Spleen (tissue), 11 donors: Measurements from ENCODE around the gene TRIM50. TPM values are rescaled to one million over a fixed set of nuclear protein-coding genes. Genes with fewer than 3 reads are reported as not detected.

Experiments used
- DNase-seq: peaks from one replicate; pipeline ENCODE4 v3.0.0-alpha.2; 2020
- H3K27ac ChIP-seq, 8 donors: fragments of 200-600 bp; sonication (generic) in 7 of 8; 1 replicate in 4 of 8; 2 replicates in 4 of 8; pipeline versions ENCODE4 v1.5.0 to v1.8.0; 2016 to 2021; ENCODE audit warnings: inconsistent platforms in 4 of 8, mild to moderate bottlenecking in 4 of 8, moderate library complexity in 1 of 8
- H3K27me3 ChIP-seq, 7 donors: fragments of 200-600 bp; sonication (generic) in 6 of 7; replicated peaks in 1 of 7; 1 replicate in 4 of 7; 2 replicates in 3 of 7; pipeline versions ENCODE4 v1.5.0 to v1.8.0; 2016 to 2021; ENCODE audit warnings: inconsistent platforms in 3 of 7, mild to moderate bottlenecking in 1 of 7
- H3K36me3 ChIP-seq, 6 donors: fragments of 200-600 bp; sonication (generic) in 5 of 6; 1 replicate in 4 of 6; 2 replicates in 2 of 6; pipeline versions ENCODE4 v1.5.0 to v1.8.0; 2016 to 2021; ENCODE audit warnings: inconsistent platforms in 2 of 6
- H3K4me1 ChIP-seq, 6 donors: fragments of 200-600 bp; sonication (generic) in 5 of 6; 1 replicate in 3 of 6; 2 replicates in 3 of 6; pipeline versions ENCODE4 v1.5.0 to v1.8.0; 2016 to 2021; ENCODE audit warnings: inconsistent platforms in 3 of 6
- H3K4me3 ChIP-seq, 8 donors: fragments of 200-600 bp; sonication (generic) in 7 of 8; 1 replicate in 4 of 8; 2 replicates in 4 of 8; pipeline versions ENCODE4 v1.5.0 to v1.8.0; 2016 to 2021; ENCODE audit warnings: inconsistent platforms in 4 of 8, mild to moderate bottlenecking in 4 of 8, moderate library complexity in 2 of 8
- H3K9me3 ChIP-seq, 8 donors: fragments of 200-600 bp; sonication (generic) in 7 of 8; 1 replicate in 4 of 8; 2 replicates in 4 of 8; pipeline versions ENCODE4 v1.5.0 to v1.8.0; 2016 to 2021; ENCODE audit warnings: inconsistent platforms in 4 of 8
- POLR2A ChIP-seq, 3 donors: fragments of 450-650 bp; IDR thresholded peaks; one replicate each; pipeline ENCODE4 v1.5.1; 2017; ENCODE audit warnings: antibody characterized with exemption in 3 of 3, mild to moderate bottlenecking in 1 of 3
- POLR2AphosphoS5 ChIP-seq, 3 donors: sonication (generic); formaldehyde crosslinking; IDR thresholded peaks; one replicate each; pipeline ENCODE4 v1.5.1; 2017; ENCODE audit warnings: antibody characterized with exemption in 3 of 3
- WGBS, 5 donors: extraction: QIAGEN DNeasy Blood & Tissue Kit in 3 of 5; methylation state at CpG; one replicate each; pipeline versions ENCODE4 v1.1.5 to v1.1.7; 2013 to 2018; 5-methylcytosine and 5-hydroxymethylcytosine counted together
- intact Hi-C: fragments of 100-400 bp; cut with DNase I; formaldehyde crosslinking; loops from one replicate; pipeline ENCODE4 v1.15.0; 2023; ENCODE audit warnings: low total_unique reads
- polyA plus RNA-seq, 3 donors: library from polyadenylated mRNA; stranded (reverse); fragments of 200-250 nt; gene quantifications; one replicate each; pipeline ENCODE4 v1.2.1, GENCODE V29; 2013
- total RNA-seq, 7 donors: library from RNA; depleted of rRNA in 3 of 7; stranded (reverse); fragments of >200 nt in 3 of 7; fragmentation: NEBNext Ultra II Directional in 4 of 7; extraction: Animal tissue kit (Norgen Biotek cat#: 25700) in 4 of 7; gene quantifications; one replicate each; pipeline versions ENCODE4 v1.1.0 to v1.2.1, GENCODE V29; 2016 to 2021
- TF ChIP-seq, protein P1 (sequence below), 11 experiments: fragments of 200-600 bp in 7 of 11; fragments of 450-650 bp in 4 of 11; sonication (generic) in 4 of 11; IDR thresholded peaks in 8 of 11; conservative IDR thresholded peaks in 3 of 11; 1 replicate in 7 of 11; 2 replicates in 4 of 11; pipeline versions ENCODE4 v1.4.0 to v1.8.0; 2016 to 2021; ENCODE audit warnings: antibody characterized with exemption in 11 of 11, inconsistent platforms in 4 of 11, mild to moderate bottlenecking in 1 of 11
- donor health status: healthy with polysubstance abuse.
- donor health status: DM: no; HTN: no; CAD: no; lungs with moderate emphysema.
- donor health status: DM: no; HTN: no; CAD: no.
- donor health status: Bipolar disorder and iron deficiency.
- donor health status: healthy.
- donor health status: DM: no; HTN: no; CAD: no.
- donor health status: DM: yes; HTN: yes; CAD: no.

Gene TRIM50
- total and polyA plus RNA-seq, 10 donors: 0.13 to 1.8 (median 0.32) TPM; not detected in 3

GRCh38 chr7:73342645-73343044 is 14.8 kb upstream of the TRIM50 start:
- no peak for TF ChIP-seq POLR2A (IDR thresholded peaks at IDR 0.05)
- no peak for TF ChIP-seq POLR2AphosphoS5 (IDR thresholded peaks at IDR 0.05)
- TF ChIP-seq, protein P1, sequence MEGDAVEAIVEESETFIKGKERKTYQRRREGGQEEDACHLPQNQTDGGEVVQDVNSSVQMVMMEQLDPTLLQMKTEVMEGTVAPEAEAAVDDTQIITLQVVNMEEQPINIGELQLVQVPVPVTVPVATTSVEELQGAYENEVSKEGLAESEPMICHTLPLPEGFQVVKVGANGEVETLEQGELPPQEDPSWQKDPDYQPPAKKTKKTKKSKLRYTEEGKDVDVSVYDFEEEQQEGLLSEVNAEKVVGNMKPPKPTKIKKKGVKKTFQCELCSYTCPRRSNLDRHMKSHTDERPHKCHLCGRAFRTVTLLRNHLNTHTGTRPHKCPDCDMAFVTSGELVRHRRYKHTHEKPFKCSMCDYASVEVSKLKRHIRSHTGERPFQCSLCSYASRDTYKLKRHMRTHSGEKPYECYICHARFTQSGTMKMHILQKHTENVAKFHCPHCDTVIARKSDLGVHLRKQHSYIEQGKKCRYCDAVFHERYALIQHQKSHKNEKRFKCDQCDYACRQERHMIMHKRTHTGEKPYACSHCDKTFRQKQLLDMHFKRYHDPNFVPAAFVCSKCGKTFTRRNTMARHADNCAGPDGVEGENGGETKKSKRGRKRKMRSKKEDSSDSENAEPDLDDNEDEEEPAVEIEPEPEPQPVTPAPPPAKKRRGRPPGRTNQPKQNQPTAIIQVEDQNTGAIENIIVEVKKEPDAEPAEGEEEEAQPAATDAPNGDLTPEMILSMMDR (IDR thresholded peaks at IDR 0.05 in 8 of 11, conservative IDR thresholded peaks at IDR 0.05 in 3 of 11): peak in 4 of 11 experiments; percentile 13 to 27 (median 17)
- peaks cover 0 to 20% (median 0%) of the 10 kb centered on the region in 7 donors for H3K27me3 ChIP-seq
- no peak overlapping the region for H3K4me3 ChIP-seq
- no peaks in the 10 kb centered on the region for H3K4me1 ChIP-seq
- H3K9me3 ChIP-seq: no peaks in the 10 kb centered on the region
- H3K36me3 ChIP-seq: no peaks in the 10 kb centered on the region
- peak; percentile 42 for DNase-seq
- intact Hi-C loops: no loop called here
- WGBS, 5 donors: 66 to 90% (median 68%) methylated on average over 8 of the region's 8 CpGs
- H3K27ac ChIP-seq: no peak overlapping the region

DNA sequence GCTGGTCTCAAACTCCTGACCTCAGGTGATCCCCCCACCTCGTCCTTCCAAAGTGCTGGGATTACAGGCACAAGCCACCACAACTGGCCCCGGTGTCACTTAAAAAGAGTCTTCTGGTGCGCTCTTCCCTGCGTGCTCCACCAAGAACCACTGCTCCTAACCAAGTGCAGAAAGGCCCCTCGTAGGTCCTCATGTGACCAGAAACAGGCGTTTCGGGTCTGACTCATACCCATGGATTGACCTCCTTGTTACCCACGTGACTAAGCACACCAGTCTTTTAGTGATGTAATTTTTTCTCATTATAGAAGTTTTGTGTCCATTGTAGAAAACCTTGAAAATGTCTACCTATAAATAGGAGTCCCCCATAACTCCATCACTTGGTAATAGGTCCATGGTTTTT is 14.0 kb upstream of the TRIM50 start:
- no peaks in the 10 kb centered on the region for H3K9me3 ChIP-seq
- WGBS, 5 donors: 59 to 82% (median 75%) methylated on average over 8 of the region's 8 CpGs
- intact Hi-C loops: no loop called here
- DNase-seq: peak; percentile 11
- H3K27ac ChIP-seq: no peak overlapping the region
- H3K27me3 ChIP-seq: peaks cover 0 to 20% (median 0%) of the 10 kb centered on the region in 7 donors
- no peak overlapping the region for H3K4me3 ChIP-seq
- H3K36me3 ChIP-seq: no peaks in the 10 kb centered on the region
- H3K4me1 ChIP-seq: no peaks in the 10 kb centered on the region
- no peak for TF ChIP-seq POLR2AphosphoS5 (IDR thresholded peaks at IDR 0.05)
- TF ChIP-seq, protein P1 (IDR thresholded peaks at IDR 0.05 in 8 of 11, conservative IDR thresholded peaks at IDR 0.05 in 3 of 11): no peak
- TF ChIP-seq POLR2A (IDR thresholded peaks at IDR 0.05): no peak

DNA sequence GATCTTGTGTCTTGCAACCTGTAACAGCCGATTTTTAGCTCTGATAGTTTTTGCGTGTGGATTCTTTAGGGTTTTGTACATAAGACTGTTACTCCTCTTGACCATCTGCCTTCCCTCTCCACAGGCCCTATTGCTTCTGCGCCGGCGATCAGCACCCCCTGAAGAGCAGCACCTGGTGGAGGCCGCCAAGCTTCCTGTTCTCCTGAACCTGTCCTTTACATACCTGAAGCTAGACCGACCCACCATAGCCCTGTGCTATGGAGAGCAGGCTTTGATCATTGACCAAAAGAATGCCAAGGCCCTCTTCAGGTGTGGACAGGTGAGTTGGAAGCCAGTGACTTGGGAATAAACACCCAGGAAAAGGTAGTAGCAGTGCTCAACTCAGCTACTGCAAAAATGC is 12.6 kb upstream of the TRIM50 start:
- WGBS, 5 donors: 83 to 94% (median 87%) methylated on average over 7 of the region's 7 CpGs
- Histone ChIP-seq H3K9me3 (no peaks in the 10 kb centered on the region), H3K4me1 (no peaks in the 10 kb centered on the region), H3K27ac (no peak overlapping the region), H3K36me3 (no peaks in the 10 kb centered on the region), H3K27me3 (peaks cover 0 to 20% (median 0%) of the 10 kb centered on the region in 7 donors), H3K4me3 (no peak overlapping the region)
- TF ChIP-seq, protein P1 (IDR thresholded peaks at IDR 0.05 in 8 of 11, conservative IDR thresholded peaks at IDR 0.05 in 3 of 11): no peak
- TF ChIP-seq POLR2A (IDR thresholded peaks at IDR 0.05): no peak
- TF ChIP-seq POLR2AphosphoS5 (IDR thresholded peaks at IDR 0.05): no peak
- DNase-seq: peak; percentile 22
- intact Hi-C loops: no loop called here

- TF ChIP-seq POLR2A (IDR thresholded peaks at IDR 0.05) (no peak), POLR2AphosphoS5 (IDR thresholded peaks at IDR 0.05) (no peak)
- TF ChIP-seq, protein P1 (IDR thresholded peaks at IDR 0.05 in 8 of 11, conservative IDR thresholded peaks at IDR 0.05 in 3 of 11): no peak
- no peak for DNase-seq
Observed at GRCh38 chr7:73338321-73338720, 10.4 kb upstream of the TRIM50 start.

More at GRCh38 chr7:73338321-73338720, 10.4 kb upstream of the TRIM50 start:
- intact Hi-C loops: loop anchor here (10.0 kb wide), 1 partner anchor 96 kb away; the partner anchor contains the start of gene FZD9
- Histone ChIP-seq H3K4me3 (no peak overlapping the region), H3K4me1 (no peaks in the 10 kb centered on the region), H3K36me3 (no peaks in the 10 kb centered on the region), H3K9me3 (no peaks in the 10 kb centered on the region), H3K27me3 (peaks cover 0 to 11% (median 0%) of the 10 kb centered on the region in 7 donors), H3K27ac (no peak overlapping the region)
- 68 to 76% (median 75%) methylated on average over 10 of the region's 10 CpGs for WGBS, 5 donors
